HG02938 (cell line): Measurements from ENCODE around the gene WNK2.

Experiments used
- ATAC-seq: cut with Tn5 transposase; IDR thresholded peaks from one replicate; pipeline ENCODE4 v1.9.1; 2021; ENCODE audit warnings: mild to moderate bottlenecking, moderate library complexity; ENCODE audit not compliant: unreplicated experiment

Gene WNK2

DNA sequence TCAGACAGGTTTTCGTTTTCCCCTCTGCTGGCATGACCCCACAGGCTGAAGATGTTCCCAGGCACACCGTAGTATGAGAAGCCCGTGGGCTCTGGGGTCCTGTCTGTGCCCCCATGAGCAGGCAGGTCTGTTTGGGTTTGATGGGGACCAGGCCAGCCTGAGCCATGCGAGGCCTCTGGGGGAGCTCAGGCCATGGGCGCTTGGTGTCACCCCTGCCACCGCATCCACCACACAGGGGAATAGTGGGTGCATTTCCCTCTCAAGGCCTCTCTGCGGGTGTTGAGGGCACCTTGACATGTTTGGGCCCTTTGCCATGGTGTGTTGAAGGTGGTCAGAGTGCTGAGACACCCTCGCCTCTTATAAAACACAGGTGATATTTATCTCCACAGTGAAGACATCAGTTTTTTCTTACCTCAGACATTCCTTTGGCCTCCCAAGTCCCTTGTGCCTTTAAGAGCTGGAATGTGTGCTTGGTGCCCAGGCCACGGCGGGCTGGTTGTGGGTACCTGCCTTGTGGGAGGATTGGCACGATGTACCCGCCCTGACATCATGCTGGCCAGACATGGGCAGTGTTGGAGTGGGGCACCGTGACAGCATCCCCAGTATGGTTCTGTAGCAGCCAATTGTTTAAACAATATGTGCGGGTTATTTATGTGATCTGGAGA, 68.3 kb downstream of the WNK2 start:
- no peak for ATAC-seq

DNA sequence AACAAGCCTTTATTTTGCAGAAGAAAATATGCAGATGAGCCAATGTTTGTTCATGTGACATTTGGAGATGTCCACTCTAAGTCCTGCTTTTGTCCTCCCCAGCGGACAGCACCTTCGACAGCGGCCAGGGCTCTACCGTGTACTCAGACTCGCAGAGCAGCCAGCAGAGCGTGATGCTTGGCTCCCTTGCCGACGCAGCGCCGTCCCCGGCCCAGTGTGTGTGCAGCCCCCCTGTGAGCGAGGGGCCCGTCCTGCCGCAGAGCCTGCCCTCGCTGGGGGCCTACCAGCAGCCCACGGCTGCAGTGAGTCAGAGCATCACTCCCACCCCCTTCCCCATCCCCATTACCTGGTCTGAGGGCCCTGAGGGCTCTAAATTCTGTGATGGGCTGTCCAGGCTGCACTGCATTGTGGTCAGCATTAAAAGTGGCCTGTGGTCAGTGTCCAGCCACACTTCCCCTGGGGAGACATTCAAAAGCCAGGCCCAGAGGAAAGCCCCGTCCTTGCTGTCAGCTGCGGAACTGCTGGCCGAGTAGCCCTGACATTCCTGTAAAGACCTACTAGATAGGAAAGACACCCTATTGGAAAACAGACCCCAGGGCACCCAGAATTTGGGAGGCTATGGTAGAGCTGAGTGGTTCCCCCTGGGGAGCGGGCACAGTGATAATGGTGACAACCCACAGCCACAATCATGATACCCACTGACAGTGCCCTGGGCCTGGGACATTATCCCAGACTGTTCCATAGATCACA, 69.0 kb downstream of the WNK2 start:
- no peak for ATAC-seq

DNA sequence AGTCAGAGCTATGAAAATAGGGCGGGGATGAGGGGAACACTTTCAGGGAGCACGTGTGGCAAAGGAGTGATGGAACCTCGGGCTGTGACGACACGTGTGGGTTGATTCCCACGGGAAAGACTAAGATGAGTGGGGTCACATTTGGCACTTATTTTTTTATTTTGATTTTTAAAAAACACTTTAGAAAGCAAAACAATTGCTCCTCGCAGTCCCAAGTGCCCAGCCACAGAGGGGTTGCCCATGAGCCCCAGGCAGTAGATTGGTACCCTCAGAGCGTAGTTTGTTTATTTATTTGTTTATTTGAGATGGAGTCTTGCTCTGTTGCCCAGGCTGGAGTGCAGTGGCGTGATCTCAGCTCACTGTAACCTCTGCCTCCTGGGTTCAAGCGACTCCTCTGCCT, 69.7 kb downstream of the WNK2 start:
- ATAC-seq = no peak

DNA sequence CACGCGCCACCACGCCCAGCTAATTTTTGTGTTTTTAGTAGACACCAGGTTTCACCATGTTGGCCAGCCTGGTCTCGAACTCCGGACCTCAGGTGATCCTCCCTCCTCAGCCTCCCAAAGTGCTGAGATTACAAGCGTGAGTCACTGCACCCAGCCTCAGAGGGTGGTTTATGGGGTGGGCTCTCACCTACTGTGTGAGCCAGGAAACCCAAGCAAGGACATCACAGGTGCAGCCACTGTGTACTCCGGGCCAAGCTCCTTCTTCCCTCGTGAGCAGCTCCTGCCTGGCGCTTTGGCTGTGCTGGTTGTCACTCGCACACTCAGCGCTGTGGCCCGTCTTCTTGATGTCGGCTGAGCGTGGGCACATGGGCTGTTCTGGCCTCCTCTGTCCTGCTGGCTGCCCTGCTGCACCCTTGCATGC, 70.1 kb downstream of the WNK2 start:
- ATAC-seq = no peak

DNA sequence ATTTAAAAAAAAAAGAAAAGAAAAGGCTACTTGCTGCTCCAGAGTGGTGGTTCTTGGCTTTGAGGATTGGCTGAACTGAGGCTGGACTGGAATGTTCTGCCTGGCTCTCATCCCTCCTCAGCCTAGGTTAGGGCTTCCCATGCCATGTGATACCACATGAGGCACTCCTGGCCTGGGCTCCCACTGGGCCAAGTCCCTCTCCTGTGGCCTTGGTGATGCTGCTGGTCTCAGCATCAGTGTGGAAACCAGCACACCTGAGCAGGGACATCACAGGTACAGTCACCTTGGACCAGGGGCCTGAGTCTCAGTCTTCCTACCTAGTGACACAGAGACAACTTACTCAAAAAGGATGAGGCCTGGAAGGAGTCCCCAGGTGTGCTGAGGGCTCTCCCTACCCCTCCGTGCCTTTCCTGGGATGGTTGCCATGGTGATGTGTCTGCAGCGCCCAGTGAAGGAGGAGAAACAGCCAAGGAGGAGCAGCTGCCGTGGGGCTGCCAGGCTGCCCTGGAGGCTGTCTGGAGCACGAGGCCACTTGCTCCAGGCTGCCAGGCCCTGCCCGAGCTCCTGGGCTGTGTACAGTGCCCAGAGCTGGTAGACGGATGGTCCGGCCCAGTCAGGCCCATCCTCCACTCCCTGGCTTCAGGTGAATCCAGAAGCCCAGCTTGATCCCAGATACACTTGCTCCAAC, 71.0 kb downstream of the WNK2 start:
- ATAC-seq = no peak

DNA sequence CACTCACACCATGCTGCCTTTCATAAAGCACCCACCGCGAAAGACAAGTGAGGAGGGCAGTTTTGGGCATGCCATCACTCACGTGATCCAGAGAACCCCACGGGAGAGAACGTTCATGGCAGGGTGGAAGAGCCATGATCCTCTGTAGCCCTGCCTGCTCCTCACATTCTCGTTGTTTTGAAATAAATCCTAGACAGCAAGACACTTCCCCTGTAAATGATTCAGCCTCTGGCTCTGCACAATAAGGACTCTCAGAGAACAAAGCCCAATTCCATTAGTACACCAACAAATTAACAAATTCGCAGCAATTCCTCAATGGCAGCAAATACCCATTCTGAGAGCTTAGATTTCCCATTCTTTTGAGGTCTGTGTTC, 71.5 kb downstream of the WNK2 start:
- no peak for ATAC-seq

DNA sequence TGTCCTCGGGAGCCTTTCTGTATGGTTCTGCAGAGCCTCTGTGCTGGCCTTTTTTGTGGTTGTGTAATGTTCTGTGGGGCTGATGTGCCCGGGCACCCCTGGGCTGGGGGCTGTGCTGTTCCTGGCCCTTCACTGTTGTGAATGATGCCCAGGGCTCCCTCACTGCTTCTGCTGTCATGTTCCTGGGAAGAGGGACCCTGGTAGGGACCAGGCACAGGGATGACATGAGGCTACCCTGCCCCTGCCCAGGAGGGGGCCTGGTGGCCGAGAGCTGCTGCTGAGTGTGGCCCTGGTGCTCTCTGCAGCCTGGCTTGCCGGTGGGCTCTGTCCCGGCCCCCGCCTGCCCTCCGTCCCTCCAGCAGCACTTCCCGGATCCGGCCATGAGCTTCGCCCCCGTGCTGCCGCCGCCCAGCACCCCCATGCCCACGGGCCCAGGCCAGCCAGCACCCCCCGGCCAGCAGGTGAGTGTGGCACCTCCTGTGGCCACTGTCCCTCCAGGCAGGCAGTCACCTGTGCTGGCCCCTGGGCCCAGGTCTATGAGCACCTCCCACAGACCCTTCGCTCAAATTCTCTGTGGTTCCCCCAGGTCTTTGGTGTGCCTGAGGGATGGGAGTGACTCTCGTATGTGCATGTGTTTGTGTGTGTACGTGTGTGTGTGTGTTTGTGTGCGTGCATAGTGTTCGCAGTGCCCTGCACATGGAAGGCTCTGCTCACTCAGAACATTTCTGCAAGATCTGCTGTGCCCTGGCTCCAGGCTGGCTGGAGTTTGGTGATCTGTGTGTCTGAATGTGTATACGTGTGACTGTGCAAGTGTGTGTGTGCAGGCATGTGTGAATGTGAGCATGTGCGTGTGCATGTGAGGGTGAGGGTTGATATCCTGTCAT, 72.3 kb downstream of the WNK2 start:
- ATAC-seq = no peak

DNA sequence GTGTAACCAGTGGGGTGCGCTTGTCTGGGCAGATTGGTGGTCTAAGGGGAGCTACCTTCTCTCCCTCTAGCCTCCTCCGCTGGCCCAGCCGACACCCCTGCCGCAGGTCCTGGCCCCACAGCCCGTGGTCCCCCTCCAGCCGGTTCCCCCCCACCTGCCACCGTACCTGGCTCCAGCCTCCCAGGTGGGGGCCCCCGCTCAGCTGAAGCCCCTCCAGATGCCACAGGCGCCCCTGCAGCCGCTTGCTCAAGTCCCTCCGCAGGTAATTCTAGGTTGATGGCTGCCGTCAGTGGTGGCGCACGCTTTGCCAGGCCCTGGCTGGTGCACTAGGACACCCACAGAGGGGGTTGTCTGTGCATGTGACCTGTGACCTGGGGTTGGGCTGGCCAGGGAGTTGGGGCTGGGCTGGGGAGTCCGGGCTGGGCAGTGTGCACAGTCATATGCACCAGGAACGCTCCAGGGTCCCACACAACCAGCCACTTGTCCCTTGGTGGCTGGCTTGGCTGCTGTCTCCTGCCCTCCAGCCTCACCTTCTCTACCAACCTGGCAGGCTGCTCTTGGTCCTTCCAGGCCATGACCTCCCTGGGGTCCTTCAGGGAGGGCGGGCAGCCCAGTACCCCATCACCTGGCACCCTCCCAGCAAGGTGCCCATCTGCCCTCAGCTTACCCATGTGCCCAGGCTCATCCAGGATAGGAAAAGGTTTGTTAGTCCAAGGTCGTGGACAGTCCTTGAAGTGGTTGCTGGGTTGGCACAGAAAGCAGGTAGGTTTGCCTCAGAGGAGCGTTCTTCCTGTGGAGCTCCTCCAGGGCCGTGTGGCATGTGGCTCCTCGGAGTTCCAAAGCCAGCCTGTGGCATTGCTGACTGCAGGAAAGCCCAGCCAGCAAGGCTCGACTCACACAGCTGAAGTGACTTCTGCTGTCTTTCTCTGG, 73.2 kb downstream of the WNK2 start:
- no peak for ATAC-seq

DNA sequence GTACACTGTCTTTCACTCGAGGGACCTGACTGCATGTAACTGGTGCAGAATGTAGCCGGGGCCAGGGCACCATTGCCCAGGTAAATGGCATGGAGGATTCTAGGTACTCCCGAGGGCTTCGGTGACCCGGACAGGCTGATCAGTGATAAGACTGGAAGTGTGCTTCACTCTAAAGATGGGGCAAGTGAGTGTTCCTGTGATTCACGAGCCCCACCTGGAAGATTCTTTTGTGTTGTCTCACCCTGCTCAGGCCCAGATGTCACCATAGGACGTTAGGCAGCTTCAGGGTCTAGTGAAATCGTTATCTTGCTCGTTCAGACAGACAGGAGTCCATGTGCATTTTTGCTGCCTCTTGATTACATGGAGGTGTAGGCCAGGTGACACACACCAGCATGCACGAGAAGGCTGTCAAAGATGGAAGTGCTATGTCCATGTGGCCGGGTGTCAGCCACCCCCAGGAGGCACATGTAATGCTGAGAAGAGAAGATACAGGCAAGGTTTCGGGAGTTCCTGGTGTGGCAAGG, 73.9 kb downstream of the WNK2 start:
- ATAC-seq = no peak

DNA sequence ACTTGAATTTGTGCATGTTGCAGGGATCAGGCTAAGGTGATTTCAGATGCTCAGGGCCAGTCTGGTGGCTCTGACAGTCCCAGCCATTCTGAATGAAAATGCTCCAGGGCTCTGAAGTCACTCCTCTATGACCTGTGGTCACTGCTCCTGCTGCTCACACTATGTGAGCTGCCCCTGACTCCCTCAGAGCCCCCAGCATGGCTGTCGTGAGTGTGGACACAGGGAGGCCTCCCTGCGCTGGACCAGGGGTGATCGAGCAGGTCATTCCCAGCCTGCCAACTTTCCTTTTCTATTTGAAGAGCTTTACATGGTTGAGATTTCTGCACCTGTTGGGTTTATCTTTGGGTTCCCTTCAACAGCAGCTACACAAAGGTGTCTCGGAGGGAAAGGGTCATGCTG, 74.5 kb downstream of the WNK2 start:
- ATAC-seq = no peak

DNA sequence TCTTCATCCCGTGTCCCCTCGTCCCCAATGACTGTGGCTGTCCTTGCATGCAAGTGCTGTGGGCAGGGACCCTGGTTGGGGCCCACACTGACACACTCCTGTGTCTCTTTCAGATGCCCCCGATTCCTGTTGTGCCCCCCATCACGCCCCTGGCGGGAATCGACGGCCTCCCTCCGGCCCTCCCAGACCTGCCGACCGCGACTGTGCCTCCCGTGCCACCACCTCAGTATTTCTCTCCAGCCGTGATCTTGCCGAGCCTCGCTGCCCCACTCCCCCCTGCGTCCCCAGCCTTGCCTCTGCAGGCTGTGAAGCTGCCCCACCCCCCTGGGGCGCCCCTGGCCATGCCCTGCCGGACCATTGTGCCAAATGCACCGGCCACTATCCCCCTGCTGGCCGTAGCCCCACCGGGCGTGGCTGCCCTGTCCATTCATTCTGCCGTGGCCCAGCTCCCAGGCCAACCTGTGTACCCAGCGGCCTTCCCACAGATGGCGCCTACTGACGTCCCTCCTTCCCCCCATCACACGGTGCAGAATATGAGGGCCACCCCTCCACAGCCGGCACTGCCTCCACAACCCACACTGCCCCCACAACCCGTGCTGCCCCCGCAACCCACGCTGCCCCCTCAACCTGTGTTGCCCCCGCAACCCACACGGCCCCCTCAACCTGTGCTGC, 75.0 kb downstream of the WNK2 start:
- no peak for ATAC-seq

DNA sequence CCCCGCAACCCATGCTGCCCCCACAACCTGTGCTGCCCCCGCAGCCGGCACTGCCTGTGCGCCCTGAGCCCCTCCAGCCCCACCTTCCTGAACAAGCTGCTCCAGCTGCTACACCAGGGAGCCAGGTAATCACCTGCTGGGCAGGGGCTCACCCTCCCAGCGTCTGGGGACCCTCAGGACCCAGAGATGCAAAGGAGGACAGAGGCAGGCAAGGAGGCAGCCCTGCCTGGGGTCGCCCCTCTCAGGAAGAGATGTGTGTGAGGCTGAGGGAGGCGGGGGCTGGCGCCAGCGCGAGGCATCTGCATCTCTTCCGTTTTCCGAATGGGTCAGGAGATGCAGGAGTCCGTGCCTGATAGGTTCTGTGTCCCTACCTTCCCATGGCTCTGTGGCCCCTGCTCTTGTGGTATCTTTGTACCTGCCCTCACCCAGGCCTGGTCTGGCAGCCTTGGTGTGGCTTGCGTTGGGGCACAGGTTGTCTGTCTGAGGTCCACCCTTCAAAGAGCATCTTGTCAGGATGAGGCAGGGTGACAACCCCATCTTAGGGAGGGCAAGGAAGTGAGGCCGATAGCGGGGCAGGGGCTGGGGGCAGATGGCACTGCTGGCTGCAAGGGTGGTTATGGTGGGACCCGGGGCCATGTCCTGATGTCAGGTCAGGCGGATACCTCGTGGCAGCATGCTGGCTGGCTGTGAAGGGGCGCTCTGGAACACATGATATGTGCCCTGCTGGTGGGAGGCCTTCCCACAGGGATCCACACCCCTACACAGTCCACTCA, 75.7 kb downstream of the WNK2 start:
- ATAC-seq = no peak

DNA sequence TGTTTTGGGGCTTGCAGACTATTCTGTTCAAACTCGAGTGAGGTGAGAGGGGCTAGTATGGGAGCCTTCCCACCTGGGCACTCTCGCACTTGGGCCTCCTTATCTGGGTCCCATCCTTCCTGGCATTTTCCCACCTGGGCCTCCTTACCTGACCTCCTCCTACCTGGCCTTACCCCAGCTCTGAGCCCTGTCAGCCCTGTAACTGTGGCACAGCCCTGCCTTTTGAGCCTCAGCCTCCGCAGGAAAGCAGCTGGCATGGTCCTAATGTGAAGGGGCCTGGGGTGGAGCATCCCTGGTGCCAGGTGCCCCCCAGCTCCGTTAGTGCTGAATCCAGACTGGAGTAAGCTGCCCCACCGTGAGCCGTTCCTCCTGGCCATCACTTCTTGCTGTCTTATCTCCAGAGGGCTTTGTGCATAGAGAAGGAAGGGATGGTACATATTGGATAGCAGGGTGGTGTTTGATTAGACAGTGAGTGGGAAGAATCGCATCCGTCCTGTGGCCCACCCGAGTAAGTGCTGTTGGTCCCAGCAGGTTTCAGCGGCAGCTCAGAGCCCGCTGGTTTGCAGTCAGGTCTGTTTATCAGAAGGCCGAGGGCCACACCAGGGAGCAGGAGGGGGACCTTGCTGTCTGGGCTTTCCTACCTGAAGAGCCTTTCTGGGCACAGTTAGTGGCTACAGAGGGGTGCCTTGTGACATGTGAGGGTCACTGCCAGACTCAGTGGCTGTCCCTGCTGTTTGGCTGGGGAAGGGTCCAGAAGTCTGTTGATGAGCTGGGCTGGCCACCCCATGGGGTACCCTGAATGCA, 76.5 kb downstream of the WNK2 start:
- ATAC-seq = no peak

DNA sequence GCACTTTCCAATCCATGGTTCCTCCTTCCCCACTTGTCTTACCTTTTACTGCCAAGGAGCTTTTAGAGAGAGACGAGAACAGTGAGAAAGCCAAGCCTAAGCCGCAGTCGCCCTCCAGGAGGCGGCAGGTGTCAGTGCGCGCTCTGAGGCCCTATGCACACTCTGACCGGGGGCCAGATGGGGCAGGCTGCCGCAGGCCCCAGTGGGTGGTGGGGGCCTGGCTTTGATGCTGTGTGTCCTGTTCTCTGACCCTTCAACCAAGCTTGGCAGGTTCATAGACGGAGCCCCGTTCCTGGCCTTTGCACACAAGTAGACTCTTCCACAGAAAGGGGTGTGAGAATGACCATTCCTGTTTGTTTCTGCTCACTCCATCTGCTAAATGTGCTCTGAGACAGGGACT, 77.3 kb downstream of the WNK2 start:
- no peak for ATAC-seq

DNA sequence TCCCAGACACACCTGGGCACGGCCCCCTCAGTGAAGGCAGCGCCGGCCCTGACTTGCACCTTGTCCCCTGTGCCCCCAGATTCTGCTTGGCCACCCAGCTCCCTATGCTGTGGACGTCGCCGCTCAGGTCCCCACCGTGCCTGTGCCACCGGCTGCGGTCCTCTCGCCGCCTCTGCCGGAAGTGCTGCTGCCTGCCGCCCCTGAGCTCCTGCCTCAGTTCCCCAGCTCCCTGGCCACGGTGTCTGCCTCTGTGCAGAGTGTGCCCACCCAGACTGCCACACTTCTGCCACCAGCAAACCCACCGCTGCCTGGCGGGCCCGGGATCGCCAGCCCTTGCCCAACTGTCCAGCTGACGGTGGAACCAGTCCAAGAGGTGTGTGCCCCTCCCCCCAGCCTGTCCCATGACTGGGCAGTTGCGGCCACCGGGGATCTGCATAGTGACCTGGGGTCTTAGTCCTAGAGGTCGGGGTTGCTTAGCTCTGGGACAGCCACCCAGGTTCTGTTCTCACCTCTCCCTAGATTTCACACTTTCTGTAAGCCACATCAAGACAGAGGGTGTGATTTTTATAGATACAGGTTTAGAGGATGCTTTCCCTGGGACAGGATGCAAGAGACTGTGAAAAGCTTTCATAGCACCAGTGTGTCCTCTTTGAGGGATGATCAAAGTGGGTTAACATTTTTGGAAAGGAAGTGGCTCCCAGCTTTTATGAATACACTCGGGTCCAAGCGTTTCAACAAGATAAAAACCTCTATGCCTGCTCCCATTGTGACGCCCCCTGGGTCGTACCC, 78.0 kb downstream of the WNK2 start:
- ATAC-seq = no peak

DNA sequence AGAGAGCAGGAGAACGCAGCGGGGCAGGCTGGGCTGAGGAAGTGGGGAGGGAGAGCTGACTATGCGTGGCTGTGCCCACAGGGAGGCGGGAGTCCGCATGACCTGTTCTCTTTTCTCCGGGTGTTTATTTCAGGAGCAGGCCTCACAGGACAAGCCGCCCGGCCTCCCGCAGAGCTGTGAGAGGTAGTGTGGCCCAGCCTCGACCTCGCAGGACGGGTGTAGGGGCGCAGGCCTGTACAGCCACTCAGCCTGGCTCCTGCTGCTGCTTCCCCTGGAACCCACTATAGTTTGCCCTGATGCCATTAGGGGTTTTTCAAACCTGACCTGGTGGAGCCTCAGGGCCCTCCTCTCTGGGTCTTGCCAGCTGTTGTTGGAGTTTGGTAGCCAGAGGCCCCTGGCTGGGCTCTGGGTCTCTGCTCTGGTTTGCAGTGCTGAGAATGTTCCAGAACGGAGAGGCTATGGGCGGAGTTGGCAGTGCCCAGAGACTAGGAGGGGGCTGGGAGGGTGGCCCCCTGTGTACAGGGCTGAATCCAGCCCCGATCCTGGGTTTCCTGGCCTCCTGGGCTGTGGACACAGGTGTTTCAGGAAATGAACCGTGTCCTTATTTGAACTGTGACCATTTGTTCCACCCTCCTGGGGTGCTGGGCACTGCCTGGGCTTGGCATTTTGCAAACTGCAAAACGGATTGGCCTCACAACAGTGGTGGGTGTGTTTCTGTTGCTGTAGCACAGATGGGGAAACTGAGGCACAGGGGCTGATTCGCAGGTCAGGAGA, 78.8 kb downstream of the WNK2 start:
- ATAC-seq = no peak
